Measurements from ENCODE around the gene DDAH2. TPM values are rescaled to one million over a fixed set of nuclear protein-coding genes. Genes with fewer than 3 reads are reported as not detected.

DDAH2 gene
- total RNA-seq, 4 donors from 2014 or later = 10.6 to 24.2 (median 15.4) TPM

DNA sequence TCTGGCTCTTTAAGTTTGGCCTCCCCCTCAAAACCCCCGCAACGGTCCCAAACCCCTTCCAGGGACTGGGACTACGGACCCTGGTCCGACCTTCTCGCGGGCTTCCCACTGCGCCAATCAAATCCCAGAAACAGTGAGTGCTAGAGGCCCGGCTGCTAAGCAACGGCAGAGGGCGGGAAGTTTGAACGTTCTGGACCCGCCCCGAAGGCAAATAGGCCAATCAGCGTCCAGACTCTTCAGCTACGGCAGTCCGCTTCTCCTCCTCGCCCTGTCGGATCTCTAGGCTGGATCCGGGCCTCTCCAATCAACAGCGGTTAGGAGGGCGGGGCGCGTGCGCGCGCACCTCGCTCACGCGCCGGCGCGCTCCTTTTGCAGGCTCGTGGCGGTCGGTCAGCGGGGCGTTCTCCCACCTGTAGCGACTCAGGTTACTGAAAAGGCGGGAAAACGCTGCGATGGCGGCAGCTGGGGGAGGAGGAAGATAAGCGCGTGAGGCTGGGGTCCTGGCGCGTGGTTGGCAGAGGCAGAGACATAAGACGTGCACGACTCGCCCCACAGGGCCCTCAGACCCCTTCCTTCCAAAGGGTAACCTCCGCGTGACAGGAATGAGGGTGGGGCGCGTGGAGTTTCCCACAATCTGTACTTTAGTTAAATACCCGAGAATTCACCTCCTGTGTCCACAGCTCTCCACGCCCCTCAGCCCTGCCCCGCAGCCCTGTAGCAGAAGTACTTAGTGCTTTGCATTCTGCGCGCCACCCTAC, 10.7 kb upstream of the DDAH2 start, which contains the start of gene MSH5:
Gene MSH5, plus strand, starts transcription at position 367 of the 758 bp plus-strand sequence. CDS start 462 bp downstream, outside the sequence.
- in situ Hi-C loops (cut with MboI; ENCODE audit: low sequenced_read_pairs in 4 of 4) = no loop called here
- intact Hi-C loops (cut with DNase I; ENCODE audit: low total_unique reads) = loop anchor here (2.0 to 10.0 kb wide), 3 partner anchors 37 to 235 kb away; partner anchors contain the start of genes ABHD16A, DXO and VARS1

DNA sequence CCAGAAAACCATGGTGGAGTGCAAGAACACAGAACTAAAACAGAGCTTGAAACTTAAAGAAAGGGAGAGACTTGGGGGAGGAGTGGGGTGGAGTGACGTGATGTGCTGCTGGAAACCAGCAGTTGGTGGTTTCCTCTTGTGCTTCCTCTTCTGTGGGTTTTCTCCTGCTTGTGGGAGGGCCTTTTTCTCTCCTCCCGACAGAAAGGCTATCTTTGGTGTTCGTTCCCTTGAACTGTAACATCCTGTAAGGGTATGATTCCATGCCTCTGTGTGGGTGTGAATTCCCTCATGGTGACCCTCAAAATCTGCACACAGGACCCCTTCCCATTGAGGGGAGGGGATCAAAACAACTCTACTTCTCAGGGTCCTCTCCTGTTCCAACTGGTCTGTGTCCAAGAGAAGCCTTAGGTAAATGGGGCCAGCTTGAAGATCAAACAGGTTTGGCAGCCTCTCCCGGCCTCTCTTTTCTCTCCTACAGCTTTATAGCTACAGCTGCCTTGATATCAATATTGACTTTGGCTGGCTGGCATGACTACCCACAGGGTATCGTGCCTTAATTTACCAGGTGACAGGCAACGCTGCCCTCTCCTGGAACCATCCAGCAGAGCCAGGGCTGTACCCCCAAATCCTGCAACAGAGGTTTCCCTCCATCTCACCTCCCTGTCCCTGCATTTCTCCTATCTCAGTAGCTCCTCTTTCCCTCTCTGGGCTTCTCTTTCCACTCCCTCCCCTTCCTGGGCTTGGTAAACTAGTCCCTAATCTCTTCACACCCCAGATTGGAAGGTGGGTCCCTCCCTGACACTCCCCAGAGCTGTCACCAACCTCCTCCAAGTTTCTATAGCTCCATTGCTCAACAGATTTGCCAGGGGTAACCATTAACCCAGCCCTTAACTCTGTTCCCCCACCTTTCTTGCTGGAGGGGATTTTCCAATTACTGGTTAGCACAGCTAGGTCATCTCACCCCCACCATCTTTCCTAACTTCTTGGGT, 9.2 kb upstream of the DDAH2 start:
- no peak for ATAC-seq
- no peak for DNase-seq
- Histone ChIP-seq H3K4me3 (no peak overlapping the region), H3K27ac (peak overlapping the region in 3 of 4 donors; percentile 8 to 79 (median 62)), H3K4me1 (peaks cover 17 to 26% of the 10 kb centered on the region in 2 donors), H3K36me3 (peaks cover 0 to 5% of the 10 kb centered on the region in 2 donors), H3K9me3 (no peaks in the 10 kb centered on the region), H3K27me3 (peaks cover 0 to 9% (median 5%) of the 10 kb centered on the region in 3 donors)
- intact Hi-C loops (cut with DNase I; ENCODE audit: low total_unique reads) = loop anchor here (2.0 to 10.0 kb wide), 2 partner anchors 35 to 237 kb away; partner anchors contain the start of genes ABHD16A and DXO
- TF ChIP-seq, protein P1, sequence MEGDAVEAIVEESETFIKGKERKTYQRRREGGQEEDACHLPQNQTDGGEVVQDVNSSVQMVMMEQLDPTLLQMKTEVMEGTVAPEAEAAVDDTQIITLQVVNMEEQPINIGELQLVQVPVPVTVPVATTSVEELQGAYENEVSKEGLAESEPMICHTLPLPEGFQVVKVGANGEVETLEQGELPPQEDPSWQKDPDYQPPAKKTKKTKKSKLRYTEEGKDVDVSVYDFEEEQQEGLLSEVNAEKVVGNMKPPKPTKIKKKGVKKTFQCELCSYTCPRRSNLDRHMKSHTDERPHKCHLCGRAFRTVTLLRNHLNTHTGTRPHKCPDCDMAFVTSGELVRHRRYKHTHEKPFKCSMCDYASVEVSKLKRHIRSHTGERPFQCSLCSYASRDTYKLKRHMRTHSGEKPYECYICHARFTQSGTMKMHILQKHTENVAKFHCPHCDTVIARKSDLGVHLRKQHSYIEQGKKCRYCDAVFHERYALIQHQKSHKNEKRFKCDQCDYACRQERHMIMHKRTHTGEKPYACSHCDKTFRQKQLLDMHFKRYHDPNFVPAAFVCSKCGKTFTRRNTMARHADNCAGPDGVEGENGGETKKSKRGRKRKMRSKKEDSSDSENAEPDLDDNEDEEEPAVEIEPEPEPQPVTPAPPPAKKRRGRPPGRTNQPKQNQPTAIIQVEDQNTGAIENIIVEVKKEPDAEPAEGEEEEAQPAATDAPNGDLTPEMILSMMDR (IDR thresholded peaks at IDR 0.05 in 4 of 5, conservative IDR thresholded peaks at IDR 0.05 in 1 of 5) = no peak
- peak; percentile 26 to 36 for TF ChIP-seq POLR2A (IDR thresholded peaks at IDR 0.05)
- in situ Hi-C loops (cut with MboI; ENCODE audit: low sequenced_read_pairs in 4 of 4) = no loop called here

More for the DNA sequence above, 10.7 kb upstream of the DDAH2 start, which contains the start of gene MSH5:
- Histone ChIP-seq H3K4me1 (peaks cover 12 to 21% of the 10 kb centered on the region in 2 donors), H3K27me3 (peaks cover 0 to 9% (median 5%) of the 10 kb centered on the region in 3 donors), H3K9me3 (no peaks in the 10 kb centered on the region), H3K36me3 (no peaks in the 10 kb centered on the region), H3K27ac (peak within 1 kb of the TSS; percentile 47 to 68 (median 63)), H3K4me3 (peak within 1 kb of the TSS; percentile 62 to 79 (median 73))
- ATAC-seq (peak; percentile 99), DNase-seq (peak; percentile 99)
- peak; percentile 31 to 52 for TF ChIP-seq POLR2A (IDR thresholded peaks at IDR 0.05)
- TF ChIP-seq, protein P1 (IDR thresholded peaks at IDR 0.05 in 4 of 5, conservative IDR thresholded peaks at IDR 0.05 in 1 of 5) = no peak

DNA sequence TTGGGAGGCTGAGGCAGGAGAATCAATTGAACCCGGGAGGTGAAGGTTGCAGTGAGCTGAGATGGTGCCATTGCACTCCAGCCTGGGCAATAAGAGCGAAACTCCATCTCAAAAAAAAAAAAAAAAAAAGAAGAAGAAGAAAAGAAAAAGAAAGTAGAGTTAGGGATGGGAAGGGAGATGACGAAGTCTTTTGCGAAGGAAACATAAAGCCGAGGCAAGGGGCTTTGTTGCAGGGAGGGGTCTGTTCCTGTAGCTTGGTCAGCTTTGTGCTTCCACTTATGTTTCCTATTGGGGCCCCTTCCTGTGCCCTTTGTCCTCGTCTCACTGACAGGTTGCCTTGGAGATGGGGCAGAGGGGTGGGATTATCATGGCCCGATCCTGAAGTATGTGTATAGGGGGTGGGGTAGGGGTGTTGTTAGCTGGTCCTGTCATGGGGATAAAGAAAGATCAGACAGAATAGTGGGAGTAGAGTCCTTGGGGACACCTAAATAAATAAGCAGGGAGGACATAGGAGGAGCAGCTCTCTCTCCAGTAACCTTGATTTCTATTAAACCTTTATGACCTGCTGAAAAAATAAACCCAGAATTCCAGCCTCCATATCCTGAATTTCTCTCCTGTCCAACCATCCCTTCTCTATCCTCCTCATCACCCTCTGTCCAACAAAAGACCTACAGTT, 8.4 kb upstream of the DDAH2 start:
- no peak for TF ChIP-seq POLR2A (IDR thresholded peaks at IDR 0.05)
- TF ChIP-seq, protein P1 (IDR thresholded peaks at IDR 0.05 in 4 of 5, conservative IDR thresholded peaks at IDR 0.05 in 1 of 5) = no peak
- Histone ChIP-seq H3K27ac (peak overlapping the region; percentile 79 to 85 (median 82)), H3K27me3 (peaks cover 0 to 9% (median 5%) of the 10 kb centered on the region in 3 donors), H3K4me1 (peaks cover 17 to 26% of the 10 kb centered on the region in 2 donors), H3K4me3 (no peak overlapping the region), H3K9me3 (no peaks in the 10 kb centered on the region), H3K36me3 (peaks cover 0 to 14% of the 10 kb centered on the region in 2 donors)
- intact Hi-C loops (cut with DNase I; ENCODE audit: low total_unique reads) = loop anchor here (10.0 kb wide), 1 partner anchor 237 kb away; the partner anchor contains the start of gene DXO
- ATAC-seq (no peak), DNase-seq (no peak)
- in situ Hi-C loops (cut with MboI; ENCODE audit: low sequenced_read_pairs in 4 of 4) = no loop called here
